CD14-positive monocyte (primary cell): Measurements from ENCODE around the gene CROCC. TPM values are rescaled to one million over a fixed set of nuclear protein-coding genes. Genes with fewer than 3 reads are reported as not detected.

ENCODE experiments used
- DNase-seq, 3 donors: peaks; one replicate each; pipeline ENCODE4 v3.0.0-alpha.2; 2011 to 2022
- H2AFZ ChIP-seq: 2 replicates; pipeline ENCODE4 v1.6.0; 2012; ENCODE audit warnings: mild to moderate bottlenecking, low read depth, low read length, inconsistent platforms; ENCODE audit not compliant: insufficient read depth, poor library complexity, severe bottlenecking
- H3K27ac ChIP-seq, 2 donors: 1 replicate in 1 of 2; 2 replicates in 1 of 2; pipeline ENCODE4 v1.5.1; 2012 to 2013; ENCODE audit warnings: low read length in 2 of 2, control low read depth in 1 of 2, inconsistent platforms in 1 of 2, low read depth in 1 of 2, mild to moderate bottlenecking in 1 of 2
- H3K27me3 ChIP-seq, 2 donors: one replicate each; pipeline versions ENCODE4 v1.6.0 to v1.6.1; 2011 to 2013; ENCODE audit warnings: low read length in 2 of 2; ENCODE audit not compliant: control insufficient read depth in 2 of 2, insufficient read depth in 2 of 2
- H3K36me3 ChIP-seq, 2 donors: replicated peaks in 1 of 2; 1 replicate in 1 of 2; 2 replicates in 1 of 2; pipeline versions ENCODE4 v1.5.1 to v1.6.1; 2012 to 2013; ENCODE audit warnings: low read length in 2 of 2, control low read depth in 1 of 2, inconsistent platforms in 1 of 2, mild to moderate bottlenecking in 1 of 2; ENCODE audit not compliant: insufficient read depth in 2 of 2, control insufficient read depth in 1 of 2
- H3K4me1 ChIP-seq, 2 donors: 1 replicate in 1 of 2; 2 replicates in 1 of 2; pipeline versions ENCODE4 v1.5.1 to v1.6.1; 2012 to 2013; ENCODE audit warnings: low read length in 2 of 2, control low read depth in 1 of 2, inconsistent platforms in 1 of 2, mild to moderate bottlenecking in 1 of 2, moderate library complexity in 1 of 2; ENCODE audit not compliant: insufficient read depth in 2 of 2, control insufficient read depth in 1 of 2
- H3K4me2 ChIP-seq: replicated peaks from 2 replicates; pipeline ENCODE3; 2012; ENCODE audit warnings: low read length, moderate library complexity, mild to moderate bottlenecking; ENCODE audit not compliant: poor library complexity, severe bottlenecking; ENCODE audit errors: extremely low read depth
- H3K4me3 ChIP-seq, 3 experiments: fragments of 200-600 bp in 1 of 3; sonication (generic) in 1 of 3; replicated peaks in 1 of 3; 1 replicate in 2 of 3; 2 replicates in 1 of 3; pipeline ENCODE4 v1.5.1; 2011 to 2013; ENCODE audit warnings: low read length in 3 of 3, mild to moderate bottlenecking in 3 of 3, control low read depth in 2 of 3, low read depth in 2 of 3, inconsistent platforms in 1 of 3, moderate library complexity in 1 of 3
- H3K79me2 ChIP-seq: 2 replicates; pipeline ENCODE4 v1.6.0; 2012; ENCODE audit warnings: mild to moderate bottlenecking, control low read depth, inconsistent platforms, low read length, moderate library complexity; ENCODE audit not compliant: insufficient read depth
- H3K9ac ChIP-seq: 2 replicates; pipeline ENCODE4 v1.6.0; 2017; ENCODE audit warnings: low read length, mild to moderate bottlenecking; ENCODE audit not compliant: insufficient read depth, poor library complexity, severe bottlenecking
- H3K9me3 ChIP-seq, 2 donors: replicated peaks in 1 of 2; 1 replicate in 1 of 2; 2 replicates in 1 of 2; pipeline versions ENCODE4 v1.5.1 to v1.6.1; 2012 to 2013; ENCODE audit warnings: low read length in 2 of 2, control low read depth in 1 of 2; ENCODE audit not compliant: control insufficient read depth in 1 of 2, insufficient read depth in 1 of 2
- H4K20me1 ChIP-seq: 2 replicates; pipeline ENCODE4 v1.6.0; 2012; ENCODE audit warnings: mild to moderate bottlenecking, low read length, control low read depth, moderate library complexity; ENCODE audit not compliant: insufficient read depth
- H3K27ac Mint-ChIP-seq, 7 donors: one replicate each; pipeline ENCODE4 v1.8.0; 2020; ENCODE audit warnings: mild to moderate bottlenecking in 7 of 7, mixed read lengths in 7 of 7, moderate library complexity in 6 of 7, inconsistent platforms in 2 of 7
- H3K27me3 Mint-ChIP-seq, 3 donors: one replicate each; pipeline ENCODE4 v1.8.0; 2021 to 2022; ENCODE audit warnings: low read depth in 3 of 3, mild to moderate bottlenecking in 3 of 3, mixed read lengths in 3 of 3, moderate library complexity in 3 of 3, inconsistent platforms in 1 of 3
- H3K36me3 Mint-ChIP-seq, 2 donors: one replicate each; pipeline ENCODE4 v1.8.0; 2020; ENCODE audit warnings: mixed read lengths in 2 of 2, inconsistent platforms in 1 of 2, mild to moderate bottlenecking in 1 of 2
- H3K4me1 Mint-ChIP-seq: one replicate; pipeline ENCODE4 v1.8.0; 2020; ENCODE audit warnings: mild to moderate bottlenecking, mixed read lengths
- H3K4me3 Mint-ChIP-seq, 2 donors: one replicate each; pipeline ENCODE4 v1.8.0; 2020; ENCODE audit warnings: mild to moderate bottlenecking in 2 of 2, mixed read lengths in 2 of 2, moderate library complexity in 1 of 2
- H3K9me3 Mint-ChIP-seq, 7 donors: one replicate each; pipeline ENCODE4 v1.8.0; 2020 to 2022; ENCODE audit warnings: mixed read lengths in 7 of 7, mild to moderate bottlenecking in 6 of 7, moderate library complexity in 6 of 7, inconsistent platforms in 2 of 7
- WGBS: methylation state at CpG from one replicate; pipeline ENCODE4 v1.1.5; 2013; ENCODE audit warnings: missing lambda C conversion rate; ENCODE audit not compliant: insufficient coverage; 5-methylcytosine and 5-hydroxymethylcytosine counted together
- intact Hi-C, 2 donors: fragments of 100-400 bp; cut with micrococcal nuclease; formaldehyde crosslinking; loops; one replicate each; pipeline versions ENCODE4 v1.15.0 to v1.15.1; 2023
- polyA plus RNA-seq, 3 donors: library from polyadenylated mRNA; depleted of rRNA in 1 of 3; unstranded in 2 of 3; stranded (reverse) in 1 of 3; fragments of 300-500 nt in 2 of 3; fragments of >200 nt in 1 of 3; fragmentation: Illumina TruSeq in 2 of 3; gene quantifications; 1 replicate in 2 of 3; 2 replicates in 1 of 3; pipeline ENCODE4 v1.2.3, GENCODE V29; 2012 to 2021
- TF ChIP-seq, protein P1 (sequence below): fragments of 200-600 bp; IDR thresholded peaks from one replicate; pipeline ENCODE4 v1.8.0; 2022; ENCODE audit warnings: antibody characterized with exemption, mild to moderate bottlenecking

The CROCC gene
- polyA plus RNA-seq, 3 donors, result 0.21 to 46.1 (median 0.69) TPM

GRCh38 chr1:16971341-16972188, 49.8 kb downstream of the CROCC start:
- Mint-ChIP-seq H3K9me3 (no peaks in the 10 kb centered on the region), H3K4me1 (no peaks in the 10 kb centered on the region), H3K27me3 (peaks cover 0 to 2% (median 1%) of the 10 kb centered on the region in 3 donors), H3K27ac (peak overlapping the region in 1 of 7 donors; percentile 13), H3K4me3 (no peak overlapping the region), H3K36me3 (peaks cover 3 to 6% of the 10 kb centered on the region in 2 donors)
- no peak for DNase-seq
- H3K9me3 ChIP-seq, result no peaks in the 10 kb centered on the region
- H3K4me3 ChIP-seq, result no peak overlapping the region
- H3K36me3 ChIP-seq, result peaks cover 0 to 4% of the 10 kb centered on the region in 2 donors
- H3K27me3 ChIP-seq, result no peaks in the 10 kb centered on the region
- H4K20me1 ChIP-seq, result no peaks in the 10 kb centered on the region
- H3K27ac ChIP-seq, result no peak overlapping the region
- no peak overlapping the region for H3K9ac ChIP-seq
- WGBS, result 92% methylated on average over 27 of the region's 28 CpGs
- H3K79me2 ChIP-seq, result no peaks in the 10 kb centered on the region
- H3K4me1 ChIP-seq, result no peaks in the 10 kb centered on the region
- H3K4me2 ChIP-seq, result no peak overlapping the region
- H2AFZ ChIP-seq, result no peak overlapping the region
- intact Hi-C loops, result no loop called here
- TF ChIP-seq, protein P1, sequence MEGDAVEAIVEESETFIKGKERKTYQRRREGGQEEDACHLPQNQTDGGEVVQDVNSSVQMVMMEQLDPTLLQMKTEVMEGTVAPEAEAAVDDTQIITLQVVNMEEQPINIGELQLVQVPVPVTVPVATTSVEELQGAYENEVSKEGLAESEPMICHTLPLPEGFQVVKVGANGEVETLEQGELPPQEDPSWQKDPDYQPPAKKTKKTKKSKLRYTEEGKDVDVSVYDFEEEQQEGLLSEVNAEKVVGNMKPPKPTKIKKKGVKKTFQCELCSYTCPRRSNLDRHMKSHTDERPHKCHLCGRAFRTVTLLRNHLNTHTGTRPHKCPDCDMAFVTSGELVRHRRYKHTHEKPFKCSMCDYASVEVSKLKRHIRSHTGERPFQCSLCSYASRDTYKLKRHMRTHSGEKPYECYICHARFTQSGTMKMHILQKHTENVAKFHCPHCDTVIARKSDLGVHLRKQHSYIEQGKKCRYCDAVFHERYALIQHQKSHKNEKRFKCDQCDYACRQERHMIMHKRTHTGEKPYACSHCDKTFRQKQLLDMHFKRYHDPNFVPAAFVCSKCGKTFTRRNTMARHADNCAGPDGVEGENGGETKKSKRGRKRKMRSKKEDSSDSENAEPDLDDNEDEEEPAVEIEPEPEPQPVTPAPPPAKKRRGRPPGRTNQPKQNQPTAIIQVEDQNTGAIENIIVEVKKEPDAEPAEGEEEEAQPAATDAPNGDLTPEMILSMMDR, result no peak

DNA sequence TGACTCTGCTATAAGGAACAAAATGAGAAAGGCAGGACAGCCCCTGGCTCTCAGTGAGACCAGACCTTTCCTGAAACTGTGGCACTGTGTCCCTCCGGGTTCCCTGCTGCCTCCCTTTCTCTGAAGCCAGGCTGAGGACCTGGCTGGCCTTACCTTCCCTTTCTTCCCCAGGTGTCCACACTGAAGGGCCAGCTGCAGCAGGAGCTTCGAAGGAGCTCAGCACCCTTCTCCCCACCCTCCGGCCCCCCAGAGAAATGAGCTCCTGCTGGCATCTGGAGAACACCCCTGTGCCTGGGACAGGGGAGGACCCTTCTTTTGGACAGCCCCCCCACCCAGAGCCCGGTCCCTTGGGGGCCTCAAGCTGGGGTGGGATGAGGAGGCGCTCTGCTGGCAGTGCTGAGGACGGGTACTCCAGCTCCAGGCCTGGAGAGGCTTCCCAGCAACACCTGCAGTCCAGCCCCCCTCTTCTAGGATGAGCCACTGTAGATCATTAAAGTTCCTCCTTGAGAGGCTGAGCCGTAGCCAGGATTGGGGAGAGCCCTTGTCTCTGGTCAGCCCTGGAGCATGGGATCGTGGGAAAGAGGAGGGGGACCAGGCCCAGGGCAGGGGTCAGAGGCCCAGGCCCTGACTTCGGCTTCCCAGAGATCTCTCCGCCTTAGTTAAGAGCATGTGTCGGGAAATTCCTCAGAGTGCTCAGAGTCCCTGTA, 50.6 kb downstream of the CROCC start:
- no peaks in the 10 kb centered on the region for H3K4me1 ChIP-seq
- Mint-ChIP-seq H3K4me1 (no peaks in the 10 kb centered on the region), H3K36me3 (peaks cover 3 to 6% of the 10 kb centered on the region in 2 donors), H3K27me3 (peaks cover 0 to 3% (median 1%) of the 10 kb centered on the region in 3 donors), H3K4me3 (no peak overlapping the region), H3K27ac (peak overlapping the region in 1 of 7 donors; percentile 13), H3K9me3 (no peaks in the 10 kb centered on the region)
- no peak overlapping the region for H3K4me2 ChIP-seq
- TF ChIP-seq, protein P1, result no peak
- WGBS, result 89% methylated on average over 6 of the region's 11 CpGs
- H3K36me3 ChIP-seq, result peaks cover 0 to 4% of the 10 kb centered on the region in 2 donors
- H3K79me2 ChIP-seq, result no peaks in the 10 kb centered on the region
- H4K20me1 ChIP-seq, result no peaks in the 10 kb centered on the region
- H3K4me3 ChIP-seq, result no peak overlapping the region
- H3K9me3 ChIP-seq, result no peaks in the 10 kb centered on the region
- no peak overlapping the region for H3K27ac ChIP-seq
- H3K9ac ChIP-seq, result no peak overlapping the region
- intact Hi-C loops, result no loop called here
- no peak overlapping the region for H2AFZ ChIP-seq
- no peak for DNase-seq
- no peaks in the 10 kb centered on the region for H3K27me3 ChIP-seq
